Activated gamma-delta T cell treated with anti-CD3 and anti-CD28 coated beads, Interleukin-2, amount 50 U/mL, for 16 hours (primary cell): ENCODE data around the gene ADGRA3.

ENCODE experiments used
- DNase-seq: peaks from one replicate; pipeline ENCODE4 v3.0.0-alpha.2; 2020; ENCODE audit warnings: low read depth

ADGRA3 gene, protein sequence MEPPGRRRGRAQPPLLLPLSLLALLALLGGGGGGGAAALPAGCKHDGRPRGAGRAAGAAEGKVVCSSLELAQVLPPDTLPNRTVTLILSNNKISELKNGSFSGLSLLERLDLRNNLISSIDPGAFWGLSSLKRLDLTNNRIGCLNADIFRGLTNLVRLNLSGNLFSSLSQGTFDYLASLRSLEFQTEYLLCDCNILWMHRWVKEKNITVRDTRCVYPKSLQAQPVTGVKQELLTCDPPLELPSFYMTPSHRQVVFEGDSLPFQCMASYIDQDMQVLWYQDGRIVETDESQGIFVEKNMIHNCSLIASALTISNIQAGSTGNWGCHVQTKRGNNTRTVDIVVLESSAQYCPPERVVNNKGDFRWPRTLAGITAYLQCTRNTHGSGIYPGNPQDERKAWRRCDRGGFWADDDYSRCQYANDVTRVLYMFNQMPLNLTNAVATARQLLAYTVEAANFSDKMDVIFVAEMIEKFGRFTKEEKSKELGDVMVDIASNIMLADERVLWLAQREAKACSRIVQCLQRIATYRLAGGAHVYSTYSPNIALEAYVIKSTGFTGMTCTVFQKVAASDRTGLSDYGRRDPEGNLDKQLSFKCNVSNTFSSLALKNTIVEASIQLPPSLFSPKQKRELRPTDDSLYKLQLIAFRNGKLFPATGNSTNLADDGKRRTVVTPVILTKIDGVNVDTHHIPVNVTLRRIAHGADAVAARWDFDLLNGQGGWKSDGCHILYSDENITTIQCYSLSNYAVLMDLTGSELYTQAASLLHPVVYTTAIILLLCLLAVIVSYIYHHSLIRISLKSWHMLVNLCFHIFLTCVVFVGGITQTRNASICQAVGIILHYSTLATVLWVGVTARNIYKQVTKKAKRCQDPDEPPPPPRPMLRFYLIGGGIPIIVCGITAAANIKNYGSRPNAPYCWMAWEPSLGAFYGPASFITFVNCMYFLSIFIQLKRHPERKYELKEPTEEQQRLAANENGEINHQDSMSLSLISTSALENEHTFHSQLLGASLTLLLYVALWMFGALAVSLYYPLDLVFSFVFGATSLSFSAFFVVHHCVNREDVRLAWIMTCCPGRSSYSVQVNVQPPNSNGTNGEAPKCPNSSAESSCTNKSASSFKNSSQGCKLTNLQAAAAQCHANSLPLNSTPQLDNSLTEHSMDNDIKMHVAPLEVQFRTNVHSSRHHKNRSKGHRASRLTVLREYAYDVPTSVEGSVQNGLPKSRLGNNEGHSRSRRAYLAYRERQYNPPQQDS (N-terminal part only)

GRCh38 chr4:22515888-22516541 lies at the start of gene ADGRA3:
Gene ADGRA3 (minus strand): TSS chr4:22516066. CDS start chr4:22515784, 282 bp downstream.
- no peak for DNase-seq

- no peak for DNase-seq
Measured at GRCh38 chr4:22556495-22556894, 40.6 kb upstream of the ADGRA3 start.

GRCh38 chr4:22554670-22555069 lies 38.8 kb upstream of the ADGRA3 start:
- no peak for DNase-seq

GRCh38 chr4:22553560-22553959 lies 37.7 kb upstream of the ADGRA3 start:
- DNase-seq: no peak

GRCh38 chr4:22552812-22553211 lies 36.9 kb upstream of the ADGRA3 start:
- DNase-seq: no peak

DNA sequence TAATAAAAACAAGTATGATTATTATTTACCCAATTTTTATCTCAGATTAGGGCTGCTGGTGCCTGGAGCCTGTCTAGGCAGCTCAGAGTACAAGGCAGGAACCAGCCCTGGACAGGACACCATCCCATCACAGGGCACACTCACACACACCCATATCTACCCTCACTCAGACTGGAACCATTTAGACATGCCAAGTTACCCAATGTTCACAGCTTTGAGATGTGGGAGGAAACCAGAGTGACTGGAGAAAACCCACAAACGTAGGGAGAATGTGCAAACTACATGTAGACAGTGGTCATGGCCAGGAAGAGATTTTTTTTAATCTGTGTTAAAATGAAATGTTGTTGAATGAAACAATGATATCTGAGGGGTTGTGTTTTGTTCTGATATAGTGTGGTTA lies 35.7 kb upstream of the ADGRA3 start:
- DNase-seq: no peak

DNA sequence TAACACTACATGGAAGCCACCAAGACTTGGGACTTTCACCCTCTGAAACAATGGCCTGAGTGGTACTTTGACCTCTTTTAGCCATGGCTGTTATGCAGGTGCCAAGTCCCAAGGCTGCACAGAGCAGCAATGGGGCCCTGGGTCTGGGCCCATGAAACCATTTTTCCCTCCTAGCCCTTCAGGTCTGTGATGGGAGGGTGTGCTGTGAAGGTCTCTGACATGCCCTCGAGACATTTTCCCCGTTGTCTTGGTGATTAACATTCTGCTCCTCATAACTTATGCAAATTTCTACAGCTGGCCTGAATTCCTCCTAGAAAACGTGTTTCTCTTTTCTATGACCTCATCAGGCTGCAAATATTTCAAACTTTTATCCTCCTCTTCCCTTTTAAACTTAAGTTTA lies 30.4 kb upstream of the ADGRA3 start:
- no peak for DNase-seq

- no peak for DNase-seq
Measured at GRCh38 chr4:22539251-22539650, 23.4 kb upstream of the ADGRA3 start.

DNA sequence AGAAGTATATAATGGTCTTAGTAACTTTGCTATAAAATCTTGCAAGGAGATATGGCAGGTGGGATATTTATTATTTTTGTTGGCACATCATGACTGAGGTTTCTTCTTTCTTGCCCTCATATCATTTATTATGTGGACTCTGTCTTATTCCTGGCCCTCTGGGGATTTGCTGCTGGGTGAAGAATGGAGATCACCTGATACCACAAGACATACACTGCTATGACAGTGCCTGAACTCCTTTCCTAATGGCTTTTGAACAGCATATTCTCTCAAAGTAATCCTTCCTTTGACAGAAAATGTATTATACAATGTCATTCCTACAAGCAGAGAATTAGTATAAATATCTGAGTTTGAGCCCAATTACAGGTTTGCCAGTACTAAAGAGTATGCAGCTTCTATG lies 22.0 kb upstream of the ADGRA3 start:
- DNase-seq: no peak

GRCh38 chr4:22534374-22534773 lies 18.5 kb upstream of the ADGRA3 start:
- DNase-seq: no peak

DNA sequence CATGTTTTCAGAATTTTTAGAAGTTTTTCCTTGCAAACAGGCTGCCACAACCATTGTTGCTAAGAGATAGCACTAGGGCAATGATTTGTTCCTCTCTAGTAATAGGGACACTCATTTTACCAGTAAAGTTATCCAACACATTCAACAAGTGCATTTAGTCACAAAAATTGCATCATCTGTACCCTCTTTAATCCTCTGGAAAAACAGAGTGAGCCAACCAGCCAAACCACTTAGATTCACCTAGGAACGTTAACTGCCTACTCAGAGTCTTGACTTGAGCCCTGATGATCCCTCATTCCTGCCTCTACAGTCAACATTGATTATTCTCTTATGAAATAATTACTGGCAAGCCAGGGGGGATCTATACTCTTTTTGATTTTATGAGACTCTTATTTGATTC lies 17.0 kb upstream of the ADGRA3 start:
- no peak for DNase-seq

- no peak for DNase-seq
Measured at GRCh38 chr4:22532117-22532516, 16.3 kb upstream of the ADGRA3 start.

GRCh38 chr4:22531311-22532019 lies 15.6 kb upstream of the ADGRA3 start:
- no peak for DNase-seq

GRCh38 chr4:22524895-22525294 lies 9.0 kb upstream of the ADGRA3 start:
- no peak for DNase-seq

- no peak for DNase-seq
Measured at GRCh38 chr4:22522706-22523501, 7.0 kb upstream of the ADGRA3 start.

DNA sequence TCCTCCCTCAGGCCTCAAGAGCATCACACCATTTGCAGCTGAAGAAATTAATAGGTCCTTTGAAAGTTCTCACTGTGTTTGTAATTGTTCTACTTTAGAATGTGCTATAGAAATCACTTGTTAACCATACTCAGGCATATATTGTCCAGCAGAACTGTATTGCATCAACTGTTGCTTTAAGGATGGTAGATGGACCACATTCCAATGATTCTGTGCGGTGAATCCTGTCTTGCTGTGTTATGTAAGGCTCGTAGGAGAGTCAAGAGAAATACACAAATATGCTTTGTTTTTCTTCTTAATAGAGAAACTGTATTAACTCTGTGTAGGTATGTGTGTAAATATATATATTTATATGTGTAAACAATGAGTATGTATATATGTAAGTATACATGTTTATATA lies 6.3 kb upstream of the ADGRA3 start:
- no peak for DNase-seq

- DNase-seq: no peak
Measured at GRCh38 chr4:22521240-22521639, 5.4 kb upstream of the ADGRA3 start.

GRCh38 chr4:22515145-22515887 lies 550 bp downstream of the ADGRA3 start:
- no peak for DNase-seq

GRCh38 chr4:22514481-22514880 lies 1.4 kb downstream of the ADGRA3 start:
- DNase-seq: no peak

DNA sequence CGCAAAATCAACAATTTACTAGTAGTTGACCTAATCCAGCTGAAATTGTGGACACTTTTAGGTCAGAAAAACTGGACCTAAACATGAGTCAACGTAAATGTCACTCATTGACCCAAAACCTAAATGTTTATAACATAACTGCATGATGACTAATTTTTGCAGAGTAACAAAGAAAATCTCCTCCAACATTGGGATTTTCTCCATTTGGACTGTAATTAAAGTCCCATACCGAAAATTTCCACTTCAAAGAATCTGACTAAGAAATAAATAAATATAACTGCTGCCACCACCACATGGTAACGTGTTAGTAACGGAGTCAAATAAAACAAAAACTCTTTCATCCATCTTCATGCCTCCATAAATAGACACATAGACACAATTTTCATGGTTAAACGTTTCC lies 1.9 kb downstream of the ADGRA3 start:
- DNase-seq: no peak
